GM19035 (cell line): ENCODE data around the gene ROR1.

Experiments
- ATAC-seq: cut with Tn5 transposase; IDR thresholded peaks from one replicate; pipeline ENCODE4 v1.9.1; 2021; ENCODE audit not compliant: unreplicated experiment

The ROR1 gene

DNA sequence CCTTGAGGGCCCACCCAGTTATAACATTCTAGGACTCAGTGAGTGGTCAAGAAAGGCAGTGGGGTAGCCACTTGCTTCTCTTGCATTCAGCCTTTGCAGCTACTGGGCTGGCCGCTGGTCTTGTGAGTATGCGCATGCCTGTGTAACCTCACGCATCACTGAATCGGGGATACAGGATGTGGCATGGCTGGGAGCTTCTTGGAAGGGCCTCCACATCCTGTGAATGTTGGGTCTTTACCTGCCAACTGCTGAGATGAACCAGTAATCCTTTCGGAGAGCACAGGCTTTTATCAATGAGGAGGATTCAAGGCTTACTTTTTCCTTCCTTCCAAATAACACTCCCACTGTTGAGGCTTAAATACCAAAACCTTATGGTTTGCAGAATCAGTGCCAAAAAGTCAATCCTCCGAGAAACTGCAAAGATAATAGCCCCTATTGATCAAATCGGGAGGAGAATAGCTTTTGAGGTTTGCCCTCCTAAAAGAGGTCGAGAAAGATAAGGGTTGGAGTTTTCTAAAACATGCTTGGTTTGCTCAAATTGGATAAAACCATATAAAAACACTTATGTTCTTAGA is 230.7 kb downstream of the ROR1 start:
- ATAC-seq, result no peak

DNA sequence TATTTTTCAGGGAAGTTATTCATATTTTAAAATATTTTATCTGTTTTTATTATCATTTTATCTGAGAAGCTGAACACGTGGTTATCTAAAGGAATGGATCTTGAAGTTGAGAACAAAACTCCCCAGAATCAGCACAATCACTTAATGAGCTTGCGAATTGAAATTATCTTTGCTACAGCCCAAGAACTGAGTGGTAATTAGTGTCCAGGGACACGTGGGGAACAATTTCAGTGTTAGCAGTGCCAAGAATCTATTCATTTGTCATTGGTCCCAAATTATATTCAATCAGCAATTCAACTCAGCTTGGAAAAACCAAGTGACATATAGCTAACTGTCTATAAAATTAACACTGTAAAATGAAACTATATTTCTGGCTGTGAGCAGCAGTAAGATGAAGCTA is 232.0 kb downstream of the ROR1 start:
- no peak for ATAC-seq

DNA sequence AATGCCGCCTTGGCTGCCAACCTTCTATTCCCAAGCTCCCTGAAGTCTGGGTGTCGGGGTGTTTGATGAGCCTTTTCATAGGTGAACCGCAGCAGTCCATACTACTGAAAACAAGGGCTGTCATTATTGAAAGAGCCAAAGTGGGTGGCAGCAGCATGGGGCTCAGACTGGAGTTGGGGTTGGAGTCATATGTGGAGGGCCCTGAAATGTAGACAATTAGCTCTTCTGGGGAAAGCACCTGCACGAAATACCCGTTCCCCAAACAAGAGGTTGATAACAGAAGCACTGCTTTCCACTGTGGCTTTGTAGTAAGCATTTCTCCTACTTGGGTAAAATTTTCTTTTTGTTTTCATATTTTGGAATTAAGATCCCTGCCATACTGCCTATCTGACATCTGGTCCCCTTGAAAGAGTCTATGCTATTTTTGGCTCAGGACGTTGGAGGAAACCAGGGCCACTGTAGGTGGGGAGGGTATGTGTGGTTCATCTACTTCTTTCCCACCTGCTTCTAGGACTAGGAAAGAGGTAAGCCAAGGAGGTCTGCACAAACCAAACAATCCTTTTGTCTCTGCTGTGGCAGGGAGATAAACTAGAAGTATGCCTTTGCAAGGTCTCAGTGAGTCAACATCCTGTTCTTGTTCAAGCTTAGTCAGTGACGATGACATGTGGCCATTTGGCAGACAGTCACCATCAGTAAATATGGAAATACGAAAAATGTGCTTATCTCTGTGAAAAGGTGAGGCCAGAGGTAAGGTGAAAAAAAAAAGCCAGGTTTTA is 232.6 kb downstream of the ROR1 start:
- no peak for ATAC-seq

DNA sequence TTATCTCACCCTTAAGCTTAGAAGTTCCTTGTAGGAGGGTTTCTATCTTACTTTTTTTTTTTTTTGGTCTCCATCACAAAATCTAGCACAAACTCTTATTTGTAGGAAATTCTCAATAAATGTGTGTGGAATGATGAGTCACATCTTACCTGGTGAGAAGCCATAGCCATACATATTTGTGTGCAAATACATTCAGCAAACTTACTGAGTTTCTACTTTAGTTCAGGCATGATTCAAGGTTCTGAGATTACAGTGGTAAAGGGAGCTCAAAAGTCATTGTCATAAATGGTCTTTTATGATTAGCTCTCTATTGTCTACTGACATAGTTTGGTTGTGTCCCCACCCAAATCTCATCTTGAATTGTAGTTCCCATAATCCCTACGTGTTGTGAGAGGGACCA is 236.5 kb downstream of the ROR1 start:
- ATAC-seq, result no peak

DNA sequence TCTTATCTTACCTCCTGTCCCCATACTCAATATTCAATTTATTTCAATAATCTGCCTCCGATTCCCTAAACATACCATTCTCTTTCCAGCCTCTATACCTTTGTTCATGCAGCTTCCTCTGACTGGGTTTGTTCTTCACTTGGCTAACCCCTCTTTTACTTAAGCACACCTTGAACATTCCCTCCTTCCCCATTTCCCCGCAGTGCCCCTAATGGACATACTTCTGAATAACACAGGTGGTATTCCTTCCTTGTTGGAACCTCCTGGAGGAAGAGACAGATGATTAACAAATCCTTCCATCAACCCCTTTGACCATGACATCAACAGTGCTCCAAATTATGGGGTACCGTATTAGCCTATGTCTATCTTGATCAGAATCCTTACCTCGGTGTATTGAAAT is 239.6 kb downstream of the ROR1 start:
- no peak for ATAC-seq

GRCh38 chr1:64019818-64020217 is 246.0 kb downstream of the ROR1 start:
- peak; percentile 70 for ATAC-seq

DNA sequence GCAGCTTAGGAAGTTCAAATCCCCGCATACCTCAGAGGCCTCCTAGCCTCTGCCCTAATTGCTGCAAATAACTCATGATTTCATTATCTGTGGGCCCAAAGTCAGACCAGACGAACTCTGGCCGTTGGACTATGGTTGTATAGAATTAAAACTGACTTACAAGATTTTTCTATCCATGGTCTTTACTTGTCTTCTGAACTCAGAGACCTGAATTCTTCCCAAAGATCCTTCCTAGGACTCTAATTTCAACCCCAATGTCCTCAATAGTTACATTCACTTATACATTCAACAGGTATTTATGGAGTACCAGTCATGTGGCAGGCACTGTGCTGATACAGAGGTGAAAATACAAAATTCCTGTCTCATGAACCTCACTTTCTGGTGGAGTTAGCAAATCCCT is 247.2 kb downstream of the ROR1 start:
- no peak for ATAC-seq

DNA sequence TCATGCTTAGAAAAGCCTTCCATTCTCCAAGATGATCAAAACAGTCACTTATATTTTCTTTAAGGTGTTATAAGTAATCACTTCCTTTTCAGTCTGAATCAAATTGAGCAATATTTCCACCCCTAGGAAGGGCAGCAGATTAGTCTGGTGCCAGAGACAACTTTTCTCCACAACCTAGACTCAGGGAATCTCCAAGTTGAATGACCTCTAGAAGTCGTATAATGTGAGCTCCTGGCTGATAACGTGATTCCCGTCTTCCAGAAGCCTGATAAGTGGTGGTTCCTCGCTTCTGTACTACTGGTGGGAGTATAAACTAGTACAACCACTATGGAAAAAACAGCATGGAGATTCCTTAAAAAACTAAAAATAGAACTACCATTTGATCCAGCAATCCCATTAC is 251.2 kb downstream of the ROR1 start:
- no peak for ATAC-seq

DNA sequence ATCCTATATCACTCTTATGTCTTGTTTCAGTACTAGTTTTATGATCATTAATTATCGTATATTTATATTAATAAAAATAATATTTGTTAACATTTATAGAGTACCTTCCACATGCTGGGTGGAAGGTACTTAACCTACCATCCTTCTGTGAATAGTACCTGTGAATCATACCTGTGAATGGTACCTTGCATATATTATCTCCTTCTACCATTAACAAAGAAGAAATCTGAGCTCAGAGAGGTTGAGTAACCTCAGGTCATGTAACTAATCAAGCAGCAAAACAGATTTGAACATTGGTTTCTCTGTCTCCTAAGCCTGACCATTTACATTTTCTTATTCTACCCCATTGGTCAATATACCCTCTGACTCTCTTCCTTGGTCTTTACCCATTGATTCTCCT is 255.2 kb downstream of the ROR1 start:
- no peak for ATAC-seq

DNA sequence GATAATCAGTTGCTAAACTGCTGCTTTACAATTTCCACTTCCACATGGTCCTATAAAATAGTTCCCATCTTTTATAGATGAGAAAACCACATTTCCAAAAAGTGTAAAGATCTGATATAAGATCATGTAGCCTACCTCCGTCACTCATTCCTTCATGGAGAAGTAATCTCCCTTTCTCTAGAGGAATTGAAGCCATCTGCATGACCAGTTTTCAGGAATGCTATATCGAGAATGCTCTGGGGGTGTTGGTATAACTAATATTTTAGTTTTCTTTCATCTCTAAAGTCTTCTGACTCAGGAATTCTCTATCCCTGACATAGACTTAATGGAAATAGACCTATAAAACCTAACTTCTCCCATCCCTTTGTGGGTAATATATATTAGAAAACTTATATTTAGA is 256.6 kb downstream of the ROR1 start:
- ATAC-seq, result no peak

DNA sequence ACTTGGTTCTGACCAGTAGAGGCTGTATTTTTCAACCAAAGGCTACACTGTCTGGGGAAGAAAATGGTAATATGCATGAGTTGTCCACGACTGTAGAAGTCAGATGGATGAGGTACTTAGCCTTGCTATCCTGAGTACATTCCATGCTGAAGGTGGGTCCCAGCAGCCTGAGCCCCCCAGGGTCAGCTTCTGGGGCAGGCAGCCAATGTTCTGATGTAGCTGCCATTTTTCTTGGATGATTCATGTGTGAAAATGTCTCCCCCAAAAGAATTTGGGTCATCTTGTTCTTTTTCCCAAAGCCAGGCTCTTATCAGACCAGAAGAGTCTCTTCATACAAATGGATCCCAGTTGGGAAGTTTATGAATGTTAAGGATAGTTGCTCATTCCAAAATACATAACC is 257.4 kb downstream of the ROR1 start:
- ATAC-seq, result no peak

DNA sequence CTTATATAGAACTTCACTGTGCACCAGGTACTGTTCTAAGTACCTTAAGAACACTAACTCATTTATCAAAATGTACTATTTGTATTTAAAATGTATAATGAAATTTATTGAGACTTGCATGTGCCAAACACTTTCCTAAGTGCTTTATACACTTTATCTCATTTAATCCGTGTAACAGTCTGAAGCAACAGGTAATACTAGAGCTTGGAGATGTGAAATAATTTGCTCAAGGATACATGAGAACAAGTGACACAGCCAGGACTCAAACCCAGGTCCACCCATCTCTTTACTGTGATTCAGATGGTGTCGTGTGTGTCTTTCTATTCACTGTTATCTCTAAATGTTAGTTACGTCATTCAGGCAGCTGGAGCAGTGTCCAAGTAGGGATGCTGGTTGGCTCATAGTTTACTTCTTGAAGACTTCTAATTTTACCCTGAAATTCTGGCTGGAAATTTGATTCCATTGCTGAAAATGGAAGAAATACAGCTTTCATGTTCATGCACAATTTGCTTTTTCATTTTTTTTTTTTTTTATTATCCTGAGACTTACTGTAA is 259.9 kb downstream of the ROR1 start:
- ATAC-seq, result no peak

GRCh38 chr1:64036549-64036948 is 262.7 kb downstream of the ROR1 start:
- no peak for ATAC-seq

DNA sequence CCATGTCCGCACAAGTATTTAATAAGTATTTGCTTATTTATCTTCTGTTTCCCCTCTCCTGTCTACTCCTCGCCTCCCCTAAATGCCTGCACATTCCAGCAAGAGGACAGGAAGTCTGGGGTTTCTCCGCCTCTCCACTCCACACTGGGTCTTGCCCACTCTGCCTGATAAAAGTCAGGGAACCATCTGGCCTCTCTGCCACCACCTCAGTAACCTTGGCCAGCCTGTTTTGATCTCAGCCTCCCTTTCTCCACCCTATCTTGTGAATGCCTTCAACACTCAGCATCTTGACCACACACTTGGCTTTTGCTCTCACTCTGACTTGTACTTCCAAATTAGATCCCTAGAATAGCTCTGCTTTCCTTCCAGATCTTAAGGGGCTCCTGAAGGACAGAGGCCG is 264.3 kb downstream of the ROR1 start:
- no peak for ATAC-seq

DNA sequence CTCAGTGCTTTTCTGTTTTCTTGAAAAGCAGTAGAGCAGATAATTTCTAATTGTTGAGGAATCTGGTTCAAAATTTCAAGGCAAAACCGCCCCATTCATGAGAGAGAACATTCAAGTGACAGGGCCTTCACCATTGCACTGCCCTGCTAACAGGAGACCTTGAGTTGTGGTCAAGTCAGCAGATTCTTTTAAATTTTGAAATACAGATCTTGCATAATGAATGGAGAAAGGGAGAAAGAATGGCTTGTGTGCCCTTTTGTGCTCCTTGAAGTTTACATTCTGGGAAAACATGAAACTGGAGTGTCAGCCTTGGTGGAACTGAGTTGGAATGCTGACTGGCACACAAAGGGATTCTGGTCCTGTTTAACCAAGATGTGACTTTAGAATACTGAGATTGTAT is 265.1 kb downstream of the ROR1 start:
- no peak for ATAC-seq

DNA sequence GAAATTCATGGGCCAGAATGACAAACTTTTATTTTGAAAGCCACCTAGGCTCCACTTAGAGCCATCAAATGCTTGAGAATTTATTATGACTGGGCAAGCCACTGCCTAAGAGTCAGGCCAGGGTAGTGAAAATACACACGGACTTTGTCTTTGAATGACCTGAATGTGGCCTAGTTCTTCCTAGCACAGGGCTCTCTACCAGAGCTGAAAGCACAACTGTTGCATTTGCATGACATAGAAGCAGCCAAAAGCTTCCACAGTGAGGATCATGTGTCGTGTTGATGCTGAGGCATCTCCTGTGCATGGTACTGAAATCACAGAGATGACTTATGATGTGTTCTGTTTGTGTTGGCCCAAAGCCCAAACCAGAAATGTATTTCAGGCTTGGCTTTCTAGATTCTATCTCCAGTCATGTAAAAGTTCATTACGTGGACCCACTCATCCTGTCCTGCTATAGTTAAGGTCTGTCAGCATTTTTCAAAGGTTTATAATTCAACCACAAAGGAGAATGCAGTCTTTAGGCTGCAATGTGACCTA is 265.6 kb downstream of the ROR1 start:
- no peak for ATAC-seq

DNA sequence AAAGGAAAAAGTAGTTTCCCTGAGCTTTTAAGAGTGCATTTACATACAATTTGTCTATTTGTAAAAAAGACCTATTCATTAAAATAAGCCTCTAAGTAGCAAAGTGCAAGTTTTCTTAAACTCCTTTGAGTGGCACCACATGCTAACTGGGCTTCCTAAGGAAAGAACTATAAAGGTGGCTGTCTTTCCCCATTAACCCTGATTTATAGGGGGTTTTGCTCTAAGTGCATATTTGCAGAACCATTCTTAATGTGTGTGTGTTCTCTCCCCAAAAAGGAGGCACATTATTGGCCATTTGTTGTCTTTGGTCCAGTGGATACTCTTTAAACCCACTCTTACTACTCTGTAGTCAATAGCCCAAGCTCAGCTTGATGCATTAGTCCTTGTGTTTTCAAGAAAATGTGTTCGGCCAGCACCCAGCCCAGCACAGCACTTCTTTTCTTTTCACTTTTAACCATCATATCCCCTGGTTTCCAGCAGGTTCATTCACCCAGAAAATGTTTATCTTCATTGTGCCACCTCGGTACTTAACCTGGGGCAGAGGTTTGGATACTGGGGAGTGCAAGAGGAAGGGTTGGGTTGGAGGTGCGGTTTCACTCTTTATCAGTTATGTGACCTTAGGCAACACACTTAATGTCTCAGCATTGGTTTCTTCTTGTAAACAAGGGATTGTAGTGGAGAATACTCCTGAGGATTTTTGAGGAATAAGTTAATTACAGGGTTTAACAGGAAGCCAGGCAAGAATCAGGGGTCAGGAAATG is 267.7 kb downstream of the ROR1 start:
- no peak for ATAC-seq

DNA sequence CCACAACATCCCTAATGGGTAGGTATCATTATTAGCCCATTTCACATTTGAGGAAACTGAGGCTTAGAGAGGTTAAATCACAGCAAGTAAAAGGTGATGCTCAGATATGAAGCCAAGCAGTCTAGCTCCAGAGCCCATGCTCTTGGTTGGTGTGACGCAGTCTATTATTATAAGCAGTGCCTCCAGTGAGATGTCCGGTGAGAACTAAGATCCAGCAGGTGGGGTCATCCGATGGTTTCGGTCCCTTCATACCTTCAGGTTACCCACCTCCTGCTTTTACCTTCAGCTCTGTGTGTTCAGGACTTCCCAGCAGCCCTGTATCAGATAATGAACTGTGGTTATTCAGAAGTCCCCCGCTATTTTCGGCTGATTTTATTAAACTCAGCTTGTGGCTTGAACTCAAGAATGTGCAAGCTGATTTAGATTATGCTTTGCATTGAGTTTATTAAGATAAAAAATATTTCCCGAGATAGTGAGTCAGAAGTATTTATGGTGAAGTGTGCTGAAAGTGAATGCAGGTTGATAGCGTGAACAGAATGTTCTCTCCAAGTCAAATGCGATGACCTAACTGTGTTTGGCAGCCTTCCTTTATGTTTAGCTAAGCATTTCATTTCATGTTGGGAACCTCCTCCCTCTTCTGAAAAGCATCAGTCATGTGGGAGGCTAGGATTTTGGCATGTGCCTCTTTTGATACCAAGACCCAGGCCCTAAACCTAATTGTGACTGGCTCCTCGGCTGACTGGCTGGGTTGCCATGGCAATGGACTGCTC is 268.7 kb downstream of the ROR1 start:
- ATAC-seq, result no peak

DNA sequence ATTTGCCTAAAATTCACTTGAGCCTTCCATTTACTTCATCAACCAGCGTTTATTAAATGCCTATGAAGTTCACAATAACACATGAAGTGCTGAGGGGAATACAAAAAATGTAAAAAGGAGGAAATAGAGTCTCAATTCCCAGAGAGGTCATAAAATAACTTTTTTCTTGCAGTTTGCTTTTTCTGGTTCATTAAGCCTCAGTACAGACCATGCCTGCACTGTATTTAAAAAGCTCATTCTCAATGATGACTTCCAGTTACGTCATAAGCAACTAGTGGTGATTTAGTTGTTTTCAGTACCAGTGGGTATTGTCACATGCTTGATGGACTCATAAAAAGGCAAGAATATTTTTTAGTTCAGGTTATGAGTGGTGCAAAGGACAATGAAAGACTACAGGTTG is 269.5 kb downstream of the ROR1 start:
- ATAC-seq, result no peak

GRCh38 chr1:64043976-64044375 is 270.2 kb downstream of the ROR1 start:
- no peak for ATAC-seq

DNA sequence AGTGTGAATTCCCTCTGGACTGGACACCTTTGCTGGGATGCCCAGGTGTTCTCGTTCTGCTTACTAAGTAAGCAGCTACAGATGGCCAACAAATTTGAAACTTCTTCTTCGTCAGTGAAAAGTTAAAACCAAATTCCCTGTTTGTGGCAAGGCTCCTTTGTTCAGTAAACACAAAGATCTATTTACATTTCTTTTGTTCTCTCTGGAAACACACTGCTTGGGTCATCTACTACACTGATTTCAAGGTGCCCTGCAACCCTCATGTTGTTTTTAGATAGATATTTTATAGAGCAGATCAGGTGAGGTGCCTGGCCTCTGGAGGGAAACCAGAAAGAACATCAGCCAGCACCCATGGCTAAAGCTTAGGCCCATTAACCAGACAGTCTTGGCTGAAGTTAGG is 272.4 kb downstream of the ROR1 start:
- no peak for ATAC-seq
